ENCODE results near the gene RP9. TPM values are rescaled to one million over a fixed set of nuclear protein-coding genes. Genes with fewer than 3 reads are reported as not detected.

The RP9 gene
- total and polyA plus RNA-seq, 2 of the 13 experiments (the other 11 are each of a cell fraction or from before 2014, with no cell fraction given), result 14.2 to 18.6 TPM

DNA sequence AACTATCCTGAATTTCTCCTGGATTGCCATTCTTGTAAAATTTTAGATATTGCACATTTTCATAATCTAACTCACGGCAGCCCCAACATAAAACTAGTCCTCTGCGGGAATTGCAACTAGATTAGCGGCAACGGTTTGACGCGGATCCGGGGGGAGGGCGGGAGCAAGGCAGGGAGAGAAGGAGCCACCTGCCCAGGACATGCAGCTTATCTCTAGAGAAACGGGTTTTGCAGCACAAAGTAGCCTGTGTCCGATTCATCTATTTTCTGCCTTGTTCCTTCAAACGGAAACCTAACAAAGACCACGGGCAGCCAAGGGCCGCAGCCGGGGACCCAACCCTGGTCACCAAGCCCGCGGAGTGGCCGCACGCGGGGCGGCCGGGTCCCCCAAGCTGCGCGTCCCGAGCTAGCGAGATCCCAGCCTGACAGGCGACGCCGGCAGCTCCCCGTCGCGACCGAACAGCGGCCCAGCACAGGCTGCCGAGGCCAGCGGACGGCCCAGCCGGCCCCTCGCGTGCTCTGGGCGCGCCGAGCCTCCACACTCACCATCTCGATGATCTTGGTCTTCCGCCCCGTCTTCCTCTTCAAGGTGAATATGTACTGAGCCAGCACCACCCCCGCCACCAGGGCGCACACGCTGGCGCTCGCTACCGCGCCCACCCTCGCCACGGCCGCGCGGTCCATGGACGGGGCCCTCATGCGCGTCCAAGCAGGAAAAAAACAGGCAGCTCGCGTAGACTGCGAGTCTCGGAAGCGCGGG lies 47.0 kb downstream of the RP9 start, which contains the start of gene NT5C3A (continued):
- TF ChIP-seq, protein P1, sequence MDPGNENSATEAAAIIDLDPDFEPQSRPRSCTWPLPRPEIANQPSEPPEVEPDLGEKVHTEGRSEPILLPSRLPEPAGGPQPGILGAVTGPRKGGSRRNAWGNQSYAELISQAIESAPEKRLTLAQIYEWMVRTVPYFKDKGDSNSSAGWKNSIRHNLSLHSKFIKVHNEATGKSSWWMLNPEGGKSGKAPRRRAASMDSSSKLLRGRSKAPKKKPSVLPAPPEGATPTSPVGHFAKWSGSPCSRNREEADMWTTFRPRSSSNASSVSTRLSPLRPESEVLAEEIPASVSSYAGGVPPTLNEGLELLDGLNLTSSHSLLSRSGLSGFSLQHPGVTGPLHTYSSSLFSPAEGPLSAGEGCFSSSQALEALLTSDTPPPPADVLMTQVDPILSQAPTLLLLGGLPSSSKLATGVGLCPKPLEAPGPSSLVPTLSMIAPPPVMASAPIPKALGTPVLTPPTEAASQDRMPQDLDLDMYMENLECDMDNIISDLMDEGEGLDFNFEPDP (CRISPR knock-in tag; conservative IDR thresholded peaks at IDR 0.05), result no peak
- TF ChIP-seq POLR2G (IDR thresholded peaks at IDR 0.05; ENCODE audit: low read depth, low read length), result no peak; the same call in 1 of the 2 replicates
- TF ChIP-seq, protein P2, sequence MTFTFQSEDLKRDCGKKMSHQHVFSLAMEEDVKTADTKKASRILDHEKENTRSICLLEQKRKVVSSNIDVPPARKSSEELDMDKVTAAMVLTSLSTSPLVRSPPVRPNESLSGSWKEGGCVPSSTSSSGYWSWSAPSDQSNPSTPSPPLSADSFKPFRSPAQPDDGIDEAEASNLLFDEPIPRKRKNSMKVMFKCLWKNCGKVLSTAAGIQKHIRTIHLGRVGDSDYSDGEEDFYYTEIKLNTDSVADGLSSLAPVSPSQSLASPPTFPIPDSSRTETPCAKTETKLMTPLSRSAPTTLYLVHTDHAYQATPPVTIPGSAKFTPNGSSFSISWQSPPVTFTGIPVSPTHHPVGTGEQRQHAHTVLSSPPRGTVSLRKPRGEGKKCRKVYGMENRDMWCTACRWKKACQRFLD (CRISPR knock-in tag; IDR thresholded peaks at IDR 0.05; ENCODE audit: borderline replicate concordance), result peak; percentile 81
- peak; percentile 44; the same call in 1 of the 2 replicates for TF ChIP-seq HDAC1 (CRISPR knock-in tag; IDR thresholded peaks at IDR 0.05)
- TF ChIP-seq SP5 (CRISPR knock-in tag; IDR thresholded peaks at IDR 0.05; ENCODE audit: borderline replicate concordance, low read depth), result peak; percentile 30; the same call in 1 of the 2 replicates
- TF ChIP-seq SOX6 (IDR thresholded peaks at IDR 0.05), result no peak
- no peak for TF ChIP-seq SOX6 (CRISPR knock-in tag; IDR thresholded peaks at IDR 0.05)
- TF ChIP-seq BORCS8-MEF2B (CRISPR knock-in tag; IDR thresholded peaks at IDR 0.05), result no peak; the same call in 1 of the 2 replicates
- no peak for TF ChIP-seq ATF7 (IDR thresholded peaks at IDR 0.05)
- no peak for TF ChIP-seq ATF7 (CRISPR knock-in tag; IDR thresholded peaks at IDR 0.05)
- TF ChIP-seq, protein P3, sequence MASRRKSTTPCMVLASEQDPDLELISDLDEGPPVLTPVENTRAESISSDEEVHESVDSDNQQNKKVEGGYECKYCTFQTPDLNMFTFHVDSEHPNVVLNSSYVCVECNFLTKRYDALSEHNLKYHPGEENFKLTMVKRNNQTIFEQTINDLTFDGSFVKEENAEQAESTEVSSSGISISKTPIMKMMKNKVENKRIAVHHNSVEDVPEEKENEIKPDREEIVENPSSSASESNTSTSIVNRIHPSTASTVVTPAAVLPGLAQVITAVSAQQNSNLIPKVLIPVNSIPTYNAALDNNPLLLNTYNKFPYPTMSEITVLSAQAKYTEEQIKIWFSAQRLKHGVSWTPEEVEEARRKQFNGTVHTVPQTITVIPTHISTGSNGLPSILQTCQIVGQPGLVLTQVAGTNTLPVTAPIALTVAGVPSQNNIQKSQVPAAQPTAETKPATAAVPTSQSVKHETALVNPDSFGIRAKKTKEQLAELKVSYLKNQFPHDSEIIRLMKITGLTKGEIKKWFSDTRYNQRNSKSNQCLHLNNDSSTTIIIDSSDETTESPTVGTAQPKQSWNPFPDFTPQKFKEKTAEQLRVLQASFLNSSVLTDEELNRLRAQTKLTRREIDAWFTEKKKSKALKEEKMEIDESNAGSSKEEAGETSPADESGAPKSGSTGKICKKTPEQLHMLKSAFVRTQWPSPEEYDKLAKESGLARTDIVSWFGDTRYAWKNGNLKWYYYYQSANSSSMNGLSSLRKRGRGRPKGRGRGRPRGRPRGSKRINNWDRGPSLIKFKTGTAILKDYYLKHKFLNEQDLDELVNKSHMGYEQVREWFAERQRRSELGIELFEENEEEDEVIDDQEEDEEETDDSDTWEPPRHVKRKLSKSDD (CRISPR knock-in tag; IDR thresholded peaks at IDR 0.05; ENCODE audit: low read depth), result no peak
- TF ChIP-seq ATF1 (CRISPR knock-in tag; IDR thresholded peaks at IDR 0.05), result no peak
- 0 out of 2 replicates have a peak, but pooled peaks have one; percentile 81 for TF ChIP-seq ARHGAP35 (CRISPR knock-in tag; IDR thresholded peaks at IDR 0.05; ENCODE audit: borderline replicate concordance)
- no peak for TF ChIP-seq ZNF550 (CRISPR knock-in tag; IDR thresholded peaks at IDR 0.05; ENCODE audit: borderline replicate concordance)
- TF ChIP-seq ZSCAN12 (CRISPR knock-in tag; IDR thresholded peaks at IDR 0.05), result no peak
- TF ChIP-seq NFKB2 (CRISPR knock-in tag; IDR thresholded peaks at IDR 0.05; ENCODE audit: borderline replicate concordance), result peak; percentile 85; the same call in 1 of the 2 replicates
- no peak; the same call in 1 of the 2 replicates for TF ChIP-seq EEA1 (CRISPR knock-in tag; IDR thresholded peaks at IDR 0.05; ENCODE audit: borderline replicate concordance)
- TF ChIP-seq ZNF33A (CRISPR knock-in tag; IDR thresholded peaks at IDR 0.05; ENCODE audit: borderline replicate concordance), result no peak
- TF ChIP-seq, protein P4, sequence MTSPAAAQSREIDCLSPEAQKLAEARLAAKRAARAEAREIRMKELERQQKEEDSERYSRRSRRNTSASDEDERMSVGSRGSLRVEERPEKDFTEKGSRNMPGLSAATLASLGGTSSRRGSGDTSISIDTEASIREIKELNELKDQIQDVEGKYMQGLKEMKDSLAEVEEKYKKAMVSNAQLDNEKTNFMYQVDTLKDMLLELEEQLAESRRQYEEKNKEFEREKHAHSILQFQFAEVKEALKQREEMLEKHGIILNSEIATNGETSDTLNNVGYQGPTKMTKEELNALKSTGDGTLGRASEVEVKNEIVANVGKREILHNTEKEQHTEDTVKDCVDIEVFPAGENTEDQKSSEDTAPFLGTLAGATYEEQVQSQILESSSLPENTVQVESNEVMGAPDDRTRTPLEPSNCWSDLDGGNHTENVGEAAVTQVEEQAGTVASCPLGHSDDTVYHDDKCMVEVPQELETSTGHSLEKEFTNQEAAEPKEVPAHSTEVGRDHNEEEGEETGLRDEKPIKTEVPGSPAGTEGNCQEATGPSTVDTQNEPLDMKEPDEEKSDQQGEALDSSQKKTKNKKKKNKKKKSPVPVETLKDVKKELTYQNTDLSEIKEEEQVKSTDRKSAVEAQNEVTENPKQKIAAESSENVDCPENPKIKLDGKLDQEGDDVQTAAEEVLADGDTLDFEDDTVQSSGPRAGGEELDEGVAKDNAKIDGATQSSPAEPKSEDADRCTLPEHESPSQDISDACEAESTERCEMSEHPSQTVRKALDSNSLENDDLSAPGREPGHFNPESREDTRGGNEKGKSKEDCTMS (CRISPR knock-in tag; conservative IDR thresholded peaks at IDR 0.05), result no peak
- TF ChIP-seq PHF21A (CRISPR knock-in tag; IDR thresholded peaks at IDR 0.05), result no peak
- TF ChIP-seq SKI (IDR thresholded peaks at IDR 0.05; ENCODE audit: partially characterized antibody), result no peak
- TF ChIP-seq ZNF383 (CRISPR knock-in tag; IDR thresholded peaks at IDR 0.05; ENCODE audit: borderline replicate concordance), result no peak
- TF ChIP-seq BRD4 (CRISPR knock-in tag; IDR thresholded peaks at IDR 0.05), result no peak
